ENCODE data around the gene CHRNE. TPM values are rescaled to one million over a fixed set of nuclear protein-coding genes. Genes with fewer than 3 reads are reported as not detected.
A peak's percentile ranks its signal among the peaks of the same experiment; 100 is the strongest.

Gene CHRNE
- total and polyA plus RNA-seq, 2 of the 4 experiments (the other 2 are of a cell fraction), result under 0.01 to 0.21 TPM

DNA sequence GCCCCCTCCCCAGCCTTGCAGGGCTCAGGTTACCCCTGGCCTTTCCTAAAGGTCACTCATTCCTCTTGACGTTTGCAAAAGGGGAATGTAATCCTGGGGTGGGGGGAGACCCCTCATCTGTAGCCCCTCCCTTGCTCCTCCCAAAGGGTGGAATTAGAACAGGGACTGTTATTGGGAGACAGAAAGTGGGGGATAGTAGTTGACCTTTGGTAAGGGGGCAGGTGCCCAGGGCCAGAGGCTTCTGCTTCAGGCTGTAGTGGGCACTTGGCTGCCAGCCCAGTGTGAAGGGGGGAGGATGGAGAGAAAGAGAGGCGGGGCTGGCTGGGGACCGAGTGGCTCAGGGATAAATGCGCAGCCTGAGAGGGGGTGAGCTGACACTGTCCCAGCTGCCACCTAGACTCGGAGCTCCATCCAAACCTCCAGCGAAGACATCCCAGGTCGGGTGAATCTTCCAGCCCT lies 47.9 kb upstream of the CHRNE start, which contains the start of gene ENO3:
Gene ENO3, plus strand, starts transcription at position 374 of the 459 bp plus-strand sequence. CDS start 711 bp downstream, outside the sequence.
- peak within 1 kb of the TSS; percentile 92 for H3K14ac ChIP-seq (replicated peaks; ENCODE audit: low read depth, low read length)
- no peaks in the 10 kb centered on the region for H3K27me3 ChIP-seq (ENCODE audit: control insufficient read depth, insufficient read depth, low read length)
- peak within 1 kb of the TSS; percentile 92 for H2AFZ ChIP-seq (replicated peaks; ENCODE audit: low read length, poor library complexity)
- peak within 1 kb of the TSS; percentile 64 for H3K4me2 ChIP-seq (ENCODE audit: low read depth, low read length)
- no peak for DNase-seq
- WGBS, 2 experiments (ENCODE audit: extremely low coverage in 2 of 2, insufficient read length in 1 of 2), result no CpG with 5 or more reads among the region's 7 CpGs
- peak within 1 kb of the TSS; percentile 99 for H3K4ac ChIP-seq (ENCODE audit: low read depth, low read length)
- peak within 1 kb of the TSS; percentile 57 for H2BK5ac ChIP-seq (ENCODE audit: low read depth, low read length, poor library complexity, severe bottlenecking)
- peak within 1 kb of the TSS; percentile 8 for H3K18ac ChIP-seq (ENCODE audit: low read depth, low read length)
- peak within 1 kb of the TSS; percentile 95 to 97 for H4K8ac ChIP-seq (ENCODE audit: low read depth in 2 of 2, low read length in 2 of 2)
- intact Hi-C loops (cut with micrococcal nuclease), result no loop called here
- dilution Hi-C loops (cut with HindIII; ENCODE audit: low sequenced_read_pairs, unreplicated experiment), result no loop called here
- H2BK20ac ChIP-seq (ENCODE audit: low read depth, low read length), result peak within 1 kb of the TSS; percentile 61
- no peaks in the 10 kb centered on the region for H3K9me3 ChIP-seq (ENCODE audit: control insufficient read depth, insufficient read depth, low read length)
- peak within 1 kb of the TSS; percentile 89 for H2BK120ac ChIP-seq (ENCODE audit: low read depth, low read length)
- peak within 1 kb of the TSS; percentile 98 for H2AK9ac ChIP-seq (replicated peaks; ENCODE audit: low read depth, low read length, poor library complexity)
- peak within 1 kb of the TSS; percentile 77 for H4K5ac ChIP-seq (ENCODE audit: low read depth, low read length)
- peaks cover 23% of the 10 kb centered on the region; the same call in 1 of the 2 replicates for H3K9me1 ChIP-seq (ENCODE audit: insufficient read depth, low read length)
- ATAC-seq (ENCODE audit: low read depth), result no peak
- BruUV-seq (replicated peaks), result no TSS peak
- no peak for TF ChIP-seq MAFK (IDR thresholded peaks at IDR 0.05; ENCODE audit: low read depth, low read length)
- TF ChIP-seq, protein P1, sequence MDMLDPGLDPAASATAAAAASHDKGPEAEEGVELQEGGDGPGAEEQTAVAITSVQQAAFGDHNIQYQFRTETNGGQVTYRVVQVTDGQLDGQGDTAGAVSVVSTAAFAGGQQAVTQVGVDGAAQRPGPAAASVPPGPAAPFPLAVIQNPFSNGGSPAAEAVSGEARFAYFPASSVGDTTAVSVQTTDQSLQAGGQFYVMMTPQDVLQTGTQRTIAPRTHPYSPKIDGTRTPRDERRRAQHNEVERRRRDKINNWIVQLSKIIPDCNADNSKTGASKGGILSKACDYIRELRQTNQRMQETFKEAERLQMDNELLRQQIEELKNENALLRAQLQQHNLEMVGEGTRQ (IDR thresholded peaks at IDR 0.05; ENCODE audit: low read depth, low read length), result no peak
- no peak for TF ChIP-seq CHD1 (IDR thresholded peaks at IDR 0.05; ENCODE audit: low read depth, low read length)
- no peak for TF ChIP-seq POLR2A (IDR thresholded peaks at IDR 0.05; ENCODE audit: low read depth, low read length)
- no peak for TF ChIP-seq RCOR1 (IDR thresholded peaks at IDR 0.05; ENCODE audit: insufficient replicate concordance, low read length)
- TF ChIP-seq, protein P2, sequence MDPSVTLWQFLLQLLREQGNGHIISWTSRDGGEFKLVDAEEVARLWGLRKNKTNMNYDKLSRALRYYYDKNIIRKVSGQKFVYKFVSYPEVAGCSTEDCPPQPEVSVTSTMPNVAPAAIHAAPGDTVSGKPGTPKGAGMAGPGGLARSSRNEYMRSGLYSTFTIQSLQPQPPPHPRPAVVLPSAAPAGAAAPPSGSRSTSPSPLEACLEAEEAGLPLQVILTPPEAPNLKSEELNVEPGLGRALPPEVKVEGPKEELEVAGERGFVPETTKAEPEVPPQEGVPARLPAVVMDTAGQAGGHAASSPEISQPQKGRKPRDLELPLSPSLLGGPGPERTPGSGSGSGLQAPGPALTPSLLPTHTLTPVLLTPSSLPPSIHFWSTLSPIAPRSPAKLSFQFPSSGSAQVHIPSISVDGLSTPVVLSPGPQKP (IDR thresholded peaks at IDR 0.05; ENCODE audit: borderline replicate concordance, low read depth, low read length), result no peak
- TF ChIP-seq BHLHE40 (IDR thresholded peaks at IDR 0.05; ENCODE audit: low read depth, low read length), result no peak
- no peak for TF ChIP-seq CEBPB (IDR thresholded peaks at IDR 0.05; ENCODE audit: low read depth, low read length)
- no peak for TF ChIP-seq MXI1 (IDR thresholded peaks at IDR 0.05; ENCODE audit: borderline replicate concordance, low read depth, low read length)
- no peak for TF ChIP-seq SMC3 (IDR thresholded peaks at IDR 0.05; ENCODE audit: low read depth, low read length)
- no peak for TF ChIP-seq RFX5 (IDR thresholded peaks at IDR 0.05; ENCODE audit: low read depth, low read length)
- H3K27ac ChIP-seq (ENCODE audit: insufficient read depth, low read length), result peak within 1 kb of the TSS; percentile 80
- peak within 1 kb of the TSS; percentile 94 for H4K91ac ChIP-seq (ENCODE audit: insufficient read depth, low read depth, low read length)
- peak within 1 kb of the TSS; percentile 84 for H3K56ac ChIP-seq (ENCODE audit: extremely low read depth, insufficient read depth, low read length)
- CTCF ChIA-PET, result no interaction called here
- H3K23ac ChIP-seq (ENCODE audit: low read depth, low read length), result peak within 1 kb of the TSS; percentile 91
- peaks cover 30% of the 10 kb centered on the region for H3K4me1 ChIP-seq (ENCODE audit: control insufficient read depth, insufficient read depth, low read length)
- peak within 1 kb of the TSS; percentile 60 for H3K9ac ChIP-seq (ENCODE audit: low read depth, low read length)
- peak within 1 kb of the TSS; percentile 74; the same call in 1 of the 3 replicates for H2BK15ac ChIP-seq (ENCODE audit: low read depth, low read length)
- H3K36me3 ChIP-seq (ENCODE audit: control insufficient read depth, insufficient read depth, low read length), result peaks cover 10% of the 10 kb centered on the region
- H2AK5ac ChIP-seq (ENCODE audit: low read depth, low read length), result peak within 1 kb of the TSS; percentile 97
- H3K4me3 ChIP-seq (ENCODE audit: insufficient read depth, low read depth, low read length), result peak within 1 kb of the TSS; percentile 30
- peaks cover 27% of the 10 kb centered on the region for H4K20me1 ChIP-seq (ENCODE audit: insufficient read depth, low read length)
- POLR2A ChIA-PET (ENCODE audit: unreplicated experiment), result interaction anchor here (0.8 to 1.3 kb wide), 2 partner anchors 16 to 117 kb away, joined by 4 to 8 read pairs; no protein-coding TSS in a partner anchor
- in situ Hi-C loops (cut with MboI; ENCODE audit: low sequenced_read_pairs), result no loop called here
- peaks cover 12 to 27% of the 10 kb centered on the region in 2 experiments; a peak in 3 of 4 replicates for H3K79me1 ChIP-seq (ENCODE audit: low read depth in 1 of 2, low read length in 2 of 2)
